NCI-H2107 treated with DMSO at 0.1 percent for 48 hours (cell line): ENCODE measurements around the gene CT45A5.
"Not testable (repeated sequence)": the region's sequence is repeated elsewhere in the genome, so short reads cannot be mapped to it uniquely, and the experiment has no call there.

Experiments
- DNase-seq: peaks from one replicate; lab custom pipeline; 2025; ENCODE audit not compliant: unreplicated experiment; lab: John Stamatoyannopoulos, UW

The CT45A5 gene

GRCh38 chrX:135785403-135785802 is at the start of gene CT45A5:
Gene CT45A5 (minus strand): TSS chrX:135785503. CDS start chrX:135781729, 3,774 bp downstream.
- DNase-seq: not testable (repeated sequence)

- DNase-seq: not testable (repeated sequence)
Observed at GRCh38 chrX:135819912-135820311, 34.6 kb upstream of the CT45A5 start, which contains the start of gene CT45A2. Gene CT45A2 (minus strand): TSS chrX:135820012. CDS start chrX:135816265, 3,747 bp downstream.

- not testable (repeated sequence) for DNase-seq
Observed at GRCh38 chrX:135802687-135803086, 17.4 kb upstream of the CT45A5 start, which contains the start of gene CT45A6. Gene CT45A6 (minus strand): TSS chrX:135802787. CDS start chrX:135798993, 3,794 bp downstream.

- not testable (repeated sequence) for DNase-seq
Observed at GRCh38 chrX:135768091-135768490, 17.2 kb downstream of the CT45A5 start, which contains the start of gene CT45A3. Gene CT45A3 (minus strand): TSS chrX:135768191. CDS start chrX:135764444, 3,747 bp downstream.

- not testable (repeated sequence) for DNase-seq
Observed at GRCh38 chrX:135744739-135745138, 40.6 kb downstream of the CT45A5 start.

GRCh38 chrX:135741192-135741715 is 44.0 kb downstream of the CT45A5 start:
- DNase-seq: no peak

GRCh38 chrX:135740681-135741149 is 44.6 kb downstream of the CT45A5 start:
- DNase-seq: no peak

GRCh38 chrX:135737366-135738071 is 47.8 kb downstream of the CT45A5 start:
- DNase-seq: no peak

- not testable (repeated sequence) for DNase-seq
Observed at GRCh38 chrX:135734666-135735065, 50.6 kb downstream of the CT45A5 start.
